HEK293 (cell line): ENCODE measurements around the gene BDKRB1.

Experiments used
- CTCF ChIA-PET: fragments of 350-600 bp; formaldehyde crosslinking; extraction: SDS; loops from one replicate; lab custom pipeline; 2021; ENCODE audit warnings: antibody characterized with exemption; lab: Yijun Ruan, JAX
- POLR2A ChIA-PET: fragments of 300-600 bp; formaldehyde crosslinking; extraction: SDS; loops from one replicate; lab custom pipeline; 2020; ENCODE audit warnings: antibody characterized with exemption, inconsistent platforms; lab: Yijun Ruan, JAX
- H3K27ac ChIP-seq: fragments of 200-500 bp; sonication (Bioruptor generic); 2 replicates; pipeline ENCODE4 v1.5.1; 2014; ENCODE audit warnings: low read depth, low read length, control low read depth, inconsistent platforms; ENCODE audit errors: extremely low read depth
- H3K36me3 ChIP-seq, 2 experiments: fragments of 200-500 bp in 1 of 2; sonication (Bioruptor generic) in 1 of 2; 1 replicate in 1 of 2; 2 replicates in 1 of 2; pipeline ENCODE4 v1.5.1; 2014 to 2017; ENCODE audit warnings: inconsistent platforms in 2 of 2, low read length in 2 of 2; ENCODE audit not compliant: control insufficient read depth in 2 of 2, insufficient read depth in 1 of 2
- H3K4me1 ChIP-seq: fragments of 200-500 bp; sonication (Bioruptor generic); 2 replicates; pipeline ENCODE4 v1.5.1; 2014; ENCODE audit warnings: mild to moderate bottlenecking, low read length, inconsistent platforms; ENCODE audit not compliant: control insufficient read depth, insufficient read depth
- H3K4me3 ChIP-seq: 2 replicates; pipeline ENCODE4 v1.5.1; 2011; ENCODE audit warnings: low read depth, mild to moderate bottlenecking, control low read depth, low read length, moderate library complexity
- H3K9me3 ChIP-seq: fragments of 200-500 bp; sonication (Bioruptor generic); 2 replicates; pipeline ENCODE4 v1.5.1; 2014; ENCODE audit warnings: low read depth, low read length, inconsistent platforms; ENCODE audit not compliant: control insufficient read depth, insufficient read depth
- GFI1B ChIP-seq: fragments of 450-650 bp; formaldehyde crosslinking; IDR thresholded peaks from 2 replicates; pipeline ENCODE4 v1.5.1; 2016; ENCODE audit warnings: missing biosample characterization, missing genetic modification characterization
- GLIS2 ChIP-seq: fragments of 450-650 bp; formaldehyde crosslinking; IDR thresholded peaks from 2 replicates; pipeline ENCODE4 v1.5.1; 2016; ENCODE audit warnings: missing biosample characterization, missing genetic modification characterization
- KLF10 ChIP-seq: fragments of 450-650 bp; IDR thresholded peaks from 2 replicates; pipeline ENCODE4 v1.5.1; 2018; ENCODE audit warnings: missing biosample characterization, mild to moderate bottlenecking, missing genetic modification characterization
- KLF9 ChIP-seq: fragments of 450-650 bp; formaldehyde crosslinking; IDR thresholded peaks from 2 replicates; pipeline ENCODE4 v1.5.1; 2016; ENCODE audit warnings: missing biosample characterization, missing genetic modification characterization, low read depth
- MYNN ChIP-seq: fragments of 450-650 bp; formaldehyde crosslinking; IDR thresholded peaks from 2 replicates; pipeline ENCODE4 v1.5.1; 2016; ENCODE audit warnings: missing biosample characterization, missing genetic modification characterization, borderline replicate concordance
- PRDM1 ChIP-seq: fragments of 450-650 bp; formaldehyde crosslinking; IDR thresholded peaks from 2 replicates; pipeline ENCODE4; 2016; ENCODE audit warnings: missing biosample characterization, missing genetic modification characterization
- PRDM2 ChIP-seq: fragments of 450-650 bp; formaldehyde crosslinking; IDR thresholded peaks from 2 replicates; pipeline ENCODE4 v1.5.1; 2016; ENCODE audit warnings: missing biosample characterization, missing genetic modification characterization, borderline replicate concordance
- ZBTB10 ChIP-seq: fragments of 450-650 bp; formaldehyde crosslinking; IDR thresholded peaks from 2 replicates; pipeline ENCODE4 v1.5.1; 2016; ENCODE audit warnings: missing biosample characterization, missing genetic modification characterization
- ZBTB20 ChIP-seq: fragments of 450-650 bp; formaldehyde crosslinking; IDR thresholded peaks from 2 replicates; pipeline ENCODE4 v1.5.1; 2016; ENCODE audit warnings: missing biosample characterization, missing genetic modification characterization
- ZFP3 ChIP-seq: fragments of 450-650 bp; formaldehyde crosslinking; IDR thresholded peaks from 2 replicates; pipeline ENCODE4 v1.5.1; 2016; ENCODE audit warnings: low read depth, missing biosample characterization, missing genetic modification characterization
- ZFP69B ChIP-seq: fragments of 450-650 bp; formaldehyde crosslinking; IDR thresholded peaks from 2 replicates; pipeline ENCODE4 v1.5.1; 2016; ENCODE audit warnings: missing biosample characterization, missing genetic modification characterization
- ZIC2 ChIP-seq: fragments of 450-650 bp; formaldehyde crosslinking; IDR thresholded peaks from 2 replicates; pipeline ENCODE4 v1.5.1; 2016; ENCODE audit warnings: missing biosample characterization, missing genetic modification characterization
- ZNF223 ChIP-seq: fragments of 450-650 bp; formaldehyde crosslinking; IDR thresholded peaks from 2 replicates; pipeline ENCODE4 v1.5.1; 2016; ENCODE audit warnings: missing biosample characterization, missing genetic modification characterization
- ZNF324 ChIP-seq: fragments of 450-650 bp; formaldehyde crosslinking; IDR thresholded peaks from 2 replicates; pipeline ENCODE4 v1.5.1; 2016; ENCODE audit warnings: missing biosample characterization, missing genetic modification characterization
- ZNF335 ChIP-seq: fragments of 450-650 bp; formaldehyde crosslinking; conservative IDR thresholded peaks from 2 replicates; pipeline ENCODE4 v1.5.1; 2016; ENCODE audit warnings: missing biosample characterization, missing genetic modification characterization
- ZNF398 ChIP-seq: fragments of 450-650 bp; formaldehyde crosslinking; IDR thresholded peaks from 2 replicates; pipeline ENCODE4 v1.5.1; 2017; ENCODE audit warnings: missing biosample characterization, missing genetic modification characterization
- ZNF416 ChIP-seq: fragments of 450-650 bp; formaldehyde crosslinking; IDR thresholded peaks from 2 replicates; pipeline ENCODE4 v1.5.1; 2016; ENCODE audit warnings: missing biosample characterization, missing genetic modification characterization
- ZNF449 ChIP-seq: fragments of 450-650 bp; formaldehyde crosslinking; IDR thresholded peaks from 2 replicates; pipeline ENCODE4 v1.5.1; 2017; ENCODE audit warnings: missing biosample characterization, mild to moderate bottlenecking, missing genetic modification characterization, moderate library complexity
- ZNF514 ChIP-seq: fragments of 450-650 bp; formaldehyde crosslinking; IDR thresholded peaks from 2 replicates; pipeline ENCODE4 v1.5.1; 2016; ENCODE audit warnings: missing biosample characterization, missing genetic modification characterization
- ZNF530 ChIP-seq: fragments of 450-650 bp; formaldehyde crosslinking; IDR thresholded peaks from 2 replicates; pipeline ENCODE4 v1.5.1; 2016; ENCODE audit warnings: low read depth, missing biosample characterization, missing genetic modification characterization
- ZNF561 ChIP-seq: fragments of 450-650 bp; IDR thresholded peaks from 2 replicates; pipeline ENCODE4 v1.5.1; 2018; ENCODE audit warnings: missing biosample characterization, missing genetic modification characterization, borderline replicate concordance
- ZNF596 ChIP-seq: fragments of 450-650 bp; IDR thresholded peaks from 2 replicates; pipeline ENCODE4 v1.5.0; 2018; ENCODE audit warnings: missing biosample characterization, mild to moderate bottlenecking, missing genetic modification characterization, moderate library complexity
- ZNF600 ChIP-seq: fragments of 450-650 bp; formaldehyde crosslinking; IDR thresholded peaks from 2 replicates; pipeline ENCODE4 v1.5.1; 2016; ENCODE audit warnings: missing biosample characterization, missing genetic modification characterization

The BDKRB1 gene

DNA sequence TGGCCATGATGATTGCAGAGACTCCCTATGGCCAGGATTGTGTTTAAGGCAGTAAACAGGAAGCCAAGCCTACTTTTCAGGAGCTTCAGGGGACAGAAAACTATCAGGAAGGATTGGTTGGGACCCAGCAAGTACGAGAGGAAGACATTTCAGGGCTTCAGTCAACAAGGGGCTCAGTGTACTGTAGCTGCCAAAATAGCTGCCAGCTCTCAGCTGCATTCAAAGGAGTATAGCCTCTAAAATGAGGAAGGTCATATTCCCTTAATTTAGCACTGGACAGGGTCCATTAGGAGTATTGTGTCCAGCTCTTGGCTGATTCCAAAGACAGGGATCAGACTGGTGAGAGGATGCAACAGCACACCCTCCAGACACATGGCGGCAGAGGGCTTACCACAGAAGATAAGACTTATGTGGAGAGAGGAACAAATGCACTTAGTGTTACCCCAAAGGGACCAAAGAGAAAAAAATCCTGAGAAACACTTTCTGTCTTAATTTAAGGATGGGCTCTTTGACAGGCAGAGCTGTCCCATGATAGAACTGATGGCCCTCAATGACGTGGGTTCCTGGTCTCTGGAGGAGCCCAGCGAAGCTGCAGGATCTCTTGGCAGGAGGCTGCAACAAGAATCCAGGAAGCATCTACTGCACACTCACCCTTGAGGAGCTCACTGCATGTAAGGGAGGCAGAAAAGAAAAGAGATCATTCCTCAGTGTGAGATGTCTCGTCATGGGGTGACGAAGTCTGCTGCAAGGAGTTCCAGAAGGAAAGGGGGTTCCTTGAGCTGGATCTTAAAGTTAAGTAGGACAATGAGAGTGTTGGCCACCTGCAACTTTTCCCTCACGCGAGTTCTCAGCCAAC, 14.8 kb downstream of the BDKRB1 start:
- Histone ChIP-seq H3K4me1 (no peaks in the 10 kb centered on the region), H3K4me3 (no peak overlapping the region), H3K9me3 (no peaks in the 10 kb centered on the region), H3K36me3 (no peaks in the 10 kb centered on the region), H3K27ac (no peak overlapping the region)
- CTCF ChIA-PET, result interaction anchor here (0.6 to 10.8 kb wide), 3 partner anchors 66 to 172 kb away, joined by 3 to 165 read pairs (median 6); partner anchors contain the start of gene BDKRB2
- TF ChIP-seq ZBTB20 (tag by site-specific recombination), result no peak
- TF ChIP-seq GLIS2 (tag by site-specific recombination), result no peak
- TF ChIP-seq KLF9 (tag by site-specific recombination), result no peak
- no peak for TF ChIP-seq ZNF530 (tag by site-specific recombination)
- no peak for TF ChIP-seq ZFP69B (tag by site-specific recombination)
- no peak for TF ChIP-seq ZIC2
- no peak for TF ChIP-seq ZNF600 (tag by site-specific recombination)
- TF ChIP-seq ZNF398, result no peak
- no peak for TF ChIP-seq PRDM2 (tag by site-specific recombination)
- TF ChIP-seq ZNF335 (tag by site-specific recombination), result no peak
- TF ChIP-seq ZNF416 (tag by site-specific recombination), result no peak
- no peak for TF ChIP-seq PRDM1 (tag by site-specific recombination)
- POLR2A ChIA-PET, result no interaction called here

DNA sequence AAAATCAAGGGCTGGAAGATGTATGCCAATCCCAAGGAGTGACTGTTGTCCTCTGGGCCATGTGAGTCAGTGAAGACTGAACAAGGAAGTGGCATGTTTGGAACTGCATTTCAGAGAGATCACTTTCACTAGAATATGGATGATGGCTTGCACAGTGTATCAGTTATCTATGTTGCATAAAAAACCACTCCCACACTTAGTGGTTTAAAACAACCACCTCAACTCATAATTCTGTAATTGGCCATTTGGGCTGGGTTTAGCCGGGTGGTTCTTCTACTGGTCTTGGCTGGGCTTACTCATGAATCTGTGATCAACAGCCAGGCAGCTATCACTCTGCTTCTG, 15.4 kb downstream of the BDKRB1 start:
- no peaks in the 10 kb centered on the region for H3K9me3 ChIP-seq
- POLR2A ChIA-PET, result no interaction called here
- CTCF ChIA-PET, result interaction anchor here (1.3 to 10.8 kb wide), 2 partner anchors 169 to 173 kb away, joined by 6 to 165 read pairs; no protein-coding TSS in a partner anchor
- no peaks in the 10 kb centered on the region for H3K36me3 ChIP-seq
- no peak overlapping the region for H3K4me3 ChIP-seq
- H3K27ac ChIP-seq, result no peak overlapping the region
- no peaks in the 10 kb centered on the region for H3K4me1 ChIP-seq
- no peak for TF ChIP-seq ZFP3 (tag by site-specific recombination)
- no peak for TF ChIP-seq PRDM1 (tag by site-specific recombination)
- TF ChIP-seq ZNF514 (tag by site-specific recombination), result no peak
- no peak for TF ChIP-seq ZNF596 (tag by site-specific recombination)
- TF ChIP-seq KLF10 (tag by site-specific recombination), result no peak
- no peak for TF ChIP-seq ZNF561 (tag by site-specific recombination)
- TF ChIP-seq ZBTB10 (tag by site-specific recombination), result no peak
- TF ChIP-seq ZNF600 (tag by site-specific recombination), result no peak
- no peak for TF ChIP-seq ZNF449 (tag by site-specific recombination)
- no peak for TF ChIP-seq ZNF324
- TF ChIP-seq GFI1B (tag by site-specific recombination), result no peak
- no peak for TF ChIP-seq ZNF223
- TF ChIP-seq MYNN, result no peak
